ENCODE data around the gene RAB25.
A peak's percentile ranks its signal among the peaks of the same experiment; 100 is the strongest.
"Not testable (repeated sequence)": the region's sequence is repeated elsewhere in the genome, so short reads cannot be mapped to it uniquely, and the experiment has no call there.

The RAB25 gene

DNA sequence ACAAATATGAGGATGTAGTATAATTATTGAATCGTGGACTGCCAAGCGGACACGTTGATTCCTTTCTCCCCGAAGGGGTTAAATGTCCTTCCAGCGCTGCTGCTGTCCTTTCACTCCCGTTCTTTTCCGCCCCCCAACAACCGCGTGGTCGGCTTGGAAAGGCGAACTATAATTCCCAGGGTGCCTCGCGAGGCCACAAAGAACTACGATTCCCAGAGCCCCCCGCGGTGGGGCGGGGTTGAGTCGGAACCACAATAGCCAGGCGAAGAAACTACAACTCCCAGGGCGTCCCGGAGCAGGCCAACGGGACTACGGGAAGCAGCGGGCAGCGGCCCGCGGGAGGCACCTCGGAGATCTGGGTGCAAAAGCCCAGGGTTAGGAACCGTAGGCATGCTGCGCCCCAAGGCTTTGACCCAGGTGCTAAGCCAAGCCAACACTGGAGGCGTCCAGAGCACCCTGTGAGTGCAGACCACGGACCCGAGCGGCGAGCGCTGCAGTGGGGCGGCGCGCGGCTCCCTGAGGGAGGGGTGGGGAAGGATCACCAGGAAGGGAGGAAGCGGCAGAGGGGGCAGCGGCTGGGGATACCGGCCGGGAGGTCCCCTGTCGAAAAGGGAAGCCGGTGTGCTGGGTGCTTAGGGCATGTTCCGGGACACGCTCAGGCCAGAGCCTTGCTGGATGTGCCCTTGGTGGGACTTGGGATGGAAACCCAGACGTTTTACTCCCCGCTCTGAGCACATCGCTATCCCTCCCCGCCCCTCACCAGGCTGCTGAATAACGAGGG lies 6.3 kb upstream of the RAB25 start, which contains the start of gene LAMTOR2:
Gene LAMTOR2 (plus strand): TSS at position 283 of the 781 bp plus-strand sequence. CDS start 108 bp downstream, at position 391.
- peak; percentile 97 for DNase-seq (ENCODE audit: low read depth)

DNA sequence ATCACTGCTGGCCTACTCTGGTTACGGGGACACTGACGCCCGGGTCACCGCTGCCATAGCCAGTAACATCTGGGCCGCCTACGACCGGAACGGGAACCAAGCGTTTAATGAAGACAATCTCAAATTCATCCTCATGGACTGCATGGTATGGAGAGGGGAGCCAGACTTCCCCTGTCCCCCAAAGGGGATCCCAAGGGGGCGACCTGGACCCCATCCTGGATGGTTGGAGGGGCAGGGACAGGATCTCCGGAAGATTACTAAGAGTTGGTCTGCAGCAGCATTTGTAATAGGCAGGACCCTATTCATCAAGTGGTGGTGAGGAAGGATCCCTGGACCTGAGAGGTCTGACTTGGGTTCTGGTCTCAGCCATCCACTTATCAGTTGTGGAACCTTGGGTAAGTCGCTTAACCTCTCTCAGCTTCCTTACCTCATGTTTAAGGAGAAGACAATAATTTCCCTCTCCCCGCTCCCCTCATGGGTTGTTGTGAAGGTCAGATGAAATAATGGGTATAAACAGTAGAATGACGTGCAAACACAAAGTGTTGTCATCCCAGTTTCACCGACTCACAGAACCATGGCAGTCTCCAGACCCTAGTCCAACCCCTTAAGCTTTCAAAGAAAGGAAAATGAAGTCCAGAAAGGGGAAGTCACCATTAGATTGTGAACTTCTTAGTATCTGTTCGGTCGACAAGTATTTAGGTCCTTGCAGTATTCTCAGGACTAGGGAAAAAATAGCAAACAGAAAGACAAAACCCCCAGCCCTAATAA lies 5.5 kb upstream of the RAB25 start:
- DNase-seq (ENCODE audit: low read depth): no peak

GRCh38 chr1:156056326-156056849 lies 4.6 kb upstream of the RAB25 start:
- no peak for DNase-seq (ENCODE audit: low read depth)

- no peak for DNase-seq (ENCODE audit: low read depth)
Observed at GRCh38 chr1:156062189-156062588, 1.2 kb downstream of the RAB25 start.

DNA sequence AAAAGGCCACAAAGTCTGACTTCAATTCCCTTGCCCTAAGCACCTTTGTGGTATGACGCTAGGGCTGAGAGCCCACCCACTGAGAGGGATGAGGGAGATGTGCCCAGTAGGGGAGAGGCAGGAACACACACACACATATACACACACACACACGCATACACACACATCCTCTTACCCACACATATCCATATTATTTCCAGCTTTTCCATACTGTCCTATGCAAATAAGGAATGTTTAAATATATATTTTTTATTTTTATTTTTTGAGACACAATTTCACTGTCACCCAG lies 3.0 kb downstream of the RAB25 start:
- no peak for DNase-seq (ENCODE audit: low read depth)

- DNase-seq (ENCODE audit: low read depth): no peak
Observed at GRCh38 chr1:156064615-156065014, 3.7 kb downstream of the RAB25 start.

DNA sequence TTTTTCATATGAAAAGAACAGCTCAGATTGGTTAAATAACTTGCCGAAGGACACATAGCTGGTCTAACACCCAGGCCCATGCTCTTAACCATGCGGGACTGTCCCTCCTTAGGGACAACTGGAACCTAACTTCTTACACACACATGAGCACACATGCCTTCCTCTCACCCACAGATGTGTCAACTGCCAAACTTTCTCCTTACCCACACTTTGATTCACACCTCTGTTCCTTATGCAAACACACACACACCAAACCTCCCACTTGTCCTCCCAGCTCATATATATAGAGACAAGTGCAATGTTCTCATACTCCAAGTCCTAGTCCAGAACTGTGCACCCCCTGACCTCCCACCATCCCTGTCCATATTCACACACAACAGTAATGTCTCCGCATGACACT lies 4.3 kb downstream of the RAB25 start:
- DNase-seq (ENCODE audit: low read depth): no peak

DNA sequence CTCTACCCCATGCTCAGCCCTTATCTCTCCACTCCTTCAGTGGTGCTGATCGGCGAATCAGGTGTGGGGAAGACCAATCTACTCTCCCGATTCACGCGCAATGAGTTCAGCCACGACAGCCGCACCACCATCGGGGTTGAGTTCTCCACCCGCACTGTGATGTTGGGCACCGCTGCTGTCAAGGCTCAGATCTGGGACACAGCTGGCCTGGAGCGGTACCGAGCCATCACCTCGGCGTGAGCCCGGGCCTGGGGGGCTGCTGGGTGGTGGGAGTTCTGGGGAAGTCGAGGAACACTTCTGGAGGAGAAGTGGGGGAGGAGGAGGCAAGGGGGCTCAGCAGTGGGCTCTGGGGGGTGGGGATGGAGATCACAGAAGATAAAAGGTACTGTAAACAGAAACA lies 4.9 kb downstream of the RAB25 start:
- no peak for DNase-seq (ENCODE audit: low read depth)

DNA sequence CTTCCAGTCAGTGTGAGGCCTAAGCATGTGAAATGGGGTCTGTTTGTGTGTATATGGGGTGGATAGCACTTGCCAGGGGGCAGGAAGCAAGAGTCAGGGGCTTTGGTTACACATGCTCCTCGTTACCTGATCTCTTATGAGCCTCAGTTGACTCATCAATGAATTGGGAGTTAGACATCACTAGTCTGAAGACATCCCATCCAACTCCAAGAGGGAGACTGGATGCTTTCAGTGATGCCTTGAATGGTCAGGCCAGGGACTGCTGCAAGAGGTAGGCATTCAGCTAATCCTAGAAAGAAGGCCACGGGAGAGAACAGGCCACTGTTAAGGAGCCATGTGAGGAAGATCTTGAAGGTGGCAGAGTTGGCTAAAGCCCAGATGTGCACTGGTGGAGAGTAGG lies 6.3 kb downstream of the RAB25 start:
- DNase-seq (ENCODE audit: low read depth): no peak

DNA sequence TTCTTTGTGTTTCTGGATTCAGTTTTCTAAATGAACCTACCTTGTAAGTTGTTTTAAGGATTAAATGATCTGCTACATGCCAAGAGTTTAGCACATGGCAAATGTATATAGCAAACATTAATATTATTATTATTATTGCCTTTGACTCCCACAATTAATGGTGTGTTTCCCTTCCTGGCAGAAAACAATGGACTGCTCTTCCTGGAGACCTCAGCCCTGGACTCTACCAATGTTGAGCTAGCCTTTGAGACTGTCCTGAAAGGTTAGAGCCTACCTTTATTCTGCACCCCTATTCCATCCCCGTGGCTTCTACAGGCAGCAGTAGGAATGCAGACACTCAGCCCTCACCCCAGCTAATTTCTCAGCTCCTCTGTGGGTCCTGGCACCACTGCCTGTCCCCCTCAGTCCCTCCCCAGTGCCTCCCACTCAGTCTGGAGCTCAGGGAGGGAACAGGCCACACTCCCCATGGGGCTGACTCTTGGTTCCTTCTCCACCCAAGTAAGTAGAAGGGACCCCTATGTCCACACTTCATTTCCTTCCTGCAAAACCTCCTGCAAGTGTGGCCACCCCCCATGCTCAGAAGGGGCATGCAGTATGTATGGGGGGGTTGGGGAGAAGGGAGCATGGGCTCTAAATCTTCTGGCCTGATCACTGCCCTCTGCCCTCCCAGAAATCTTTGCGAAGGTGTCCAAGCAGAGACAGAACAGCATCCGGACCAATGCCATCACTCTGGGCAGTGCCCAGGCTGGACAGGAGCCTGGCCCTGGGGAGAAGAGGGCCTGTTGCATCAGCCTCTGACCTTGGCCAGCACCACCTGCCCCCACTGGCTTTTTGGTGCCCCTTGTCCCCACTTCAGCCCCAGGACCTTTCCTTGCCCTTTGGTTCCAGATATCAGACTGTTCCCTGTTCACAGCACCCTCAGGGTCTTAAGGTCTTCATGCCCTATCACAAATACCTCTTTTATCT lies 8.8 kb downstream of the RAB25 start:
- no peak for DNase-seq (ENCODE audit: low read depth)

- DNase-seq (ENCODE audit: low read depth): no peak
Observed at GRCh38 chr1:156070548-156070947, 9.6 kb downstream of the RAB25 start.

DNA sequence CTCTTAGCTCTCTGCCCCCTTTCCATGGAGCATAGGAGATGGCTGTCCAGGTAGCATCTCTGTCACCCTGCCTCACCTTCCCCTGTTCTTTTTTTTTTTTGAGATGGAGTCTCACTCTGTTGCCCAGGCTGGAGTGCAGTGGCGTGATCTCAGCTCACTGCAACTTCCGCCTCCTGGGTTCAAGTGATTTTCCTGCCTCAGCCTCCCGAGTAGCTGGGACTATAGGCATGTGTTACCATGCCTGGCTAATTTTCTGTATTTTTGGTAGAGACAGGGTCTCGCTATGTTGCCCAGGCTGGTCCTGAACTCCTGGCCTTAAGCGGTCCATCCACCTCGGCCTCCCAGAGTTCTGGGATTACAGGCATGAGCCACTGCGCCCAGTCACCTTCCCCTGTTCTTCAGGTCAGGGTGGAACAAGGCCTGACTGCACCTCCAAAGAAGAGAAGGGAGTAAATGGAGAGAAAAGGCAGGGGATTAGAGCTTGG lies 10.4 kb downstream of the RAB25 start:
- DNase-seq (ENCODE audit: low read depth): not testable (repeated sequence)

DNA sequence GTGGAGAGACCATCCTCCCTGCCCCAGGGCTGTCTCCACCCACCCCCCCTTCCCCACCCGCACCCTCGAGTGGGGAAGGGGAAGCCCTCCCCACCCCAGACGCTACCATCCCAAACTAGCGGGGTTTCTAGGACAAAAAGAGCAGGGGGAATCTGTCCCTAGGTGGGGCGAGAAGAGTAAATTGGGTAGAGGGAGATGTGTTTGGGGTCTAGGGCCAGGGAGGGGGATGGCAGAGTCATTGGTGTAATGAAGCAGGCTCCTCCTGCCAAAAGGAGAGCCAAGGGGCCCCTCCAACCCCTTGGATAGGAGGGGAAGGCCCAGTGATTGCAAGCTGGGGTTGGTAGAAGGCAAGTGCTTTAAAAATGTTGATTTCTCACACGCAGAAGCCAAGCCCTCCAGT lies 11.3 kb downstream of the RAB25 start:
- no peak for DNase-seq (ENCODE audit: low read depth)

- DNase-seq (ENCODE audit: low read depth): no peak
Observed at GRCh38 chr1:156073110-156073687, 12.2 kb downstream of the RAB25 start.

- no peak for DNase-seq (ENCODE audit: low read depth)
Observed at GRCh38 chr1:156073740-156074139, 12.8 kb downstream of the RAB25 start.

DNA sequence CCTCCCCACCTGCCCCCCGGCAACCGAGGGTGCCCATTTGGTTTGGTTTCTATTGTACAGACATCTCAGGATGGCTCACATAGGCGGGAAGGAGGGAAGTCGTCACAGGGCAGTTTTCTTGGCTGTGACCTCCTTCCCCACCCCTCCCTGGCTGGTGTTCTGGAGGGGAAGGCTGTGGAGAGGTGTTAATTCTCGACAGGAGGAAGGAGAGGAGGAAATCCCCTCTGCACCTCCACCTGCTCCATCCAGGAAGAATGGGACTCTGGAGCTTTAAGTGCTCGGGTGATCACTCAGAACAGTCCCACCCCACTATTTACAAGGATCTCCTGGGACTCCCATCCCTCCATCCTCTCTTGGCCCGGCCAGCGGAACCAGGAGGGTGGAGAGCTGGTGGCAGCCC lies 13.7 kb downstream of the RAB25 start:
- no peak for DNase-seq (ENCODE audit: low read depth)

DNA sequence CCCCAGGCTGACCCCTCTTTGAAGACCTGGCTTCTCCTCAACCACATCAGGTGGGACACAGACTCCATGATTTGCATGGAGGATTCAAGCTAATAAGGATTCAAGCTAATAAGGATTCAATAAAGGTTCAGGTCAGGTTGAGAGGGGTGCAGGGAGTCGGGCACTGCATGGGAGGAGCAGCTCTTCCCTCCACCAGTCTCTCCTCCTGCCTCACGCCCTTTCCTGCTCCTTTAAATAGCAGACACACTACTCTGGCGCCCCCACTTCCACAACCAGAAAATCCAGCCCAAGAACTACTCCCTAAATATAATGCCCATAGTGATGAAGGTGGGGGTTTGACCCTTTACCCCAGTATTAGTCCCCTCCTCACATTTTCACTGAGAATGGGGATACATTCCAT lies 14.2 kb downstream of the RAB25 start:
- no peak for DNase-seq (ENCODE audit: low read depth)

GRCh38 chr1:156075775-156076204 lies 14.8 kb downstream of the RAB25 start:
- DNase-seq (ENCODE audit: low read depth): no peak

- DNase-seq (ENCODE audit: low read depth): no peak
Observed at GRCh38 chr1:156076609-156077429, 15.9 kb downstream of the RAB25 start.

DNA sequence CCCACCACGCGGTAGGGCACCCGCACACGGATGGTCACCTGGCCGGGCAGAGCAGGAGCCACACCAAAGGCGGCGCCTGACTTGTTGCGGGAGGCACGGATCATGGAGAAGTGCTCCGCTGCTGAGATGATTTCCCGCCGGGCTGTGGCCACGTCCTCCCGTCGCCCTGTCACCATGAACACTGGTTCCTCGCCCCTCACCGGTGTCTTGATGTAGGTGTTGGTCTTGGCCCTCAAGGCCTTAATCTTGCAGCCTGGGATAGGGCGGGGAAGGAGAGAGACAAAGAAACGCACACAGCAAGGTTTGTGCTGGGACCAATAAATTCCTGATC lies 16.4 kb downstream of the RAB25 start:
- no peak for DNase-seq (ENCODE audit: low read depth)

- no peak for DNase-seq (ENCODE audit: low read depth)
Observed at GRCh38 chr1:156078728-156079127, 17.8 kb downstream of the RAB25 start.
